Measurements from ENCODE around the gene MAP2K5. TPM values are rescaled to one million over a fixed set of nuclear protein-coding genes. Genes with fewer than 3 reads are reported as not detected.

Gene MAP2K5
- total and polyA plus RNA-seq, 9 of the 15 experiments (the other 6 are each of a cell fraction or from before 2014, with no cell fraction given) = 0.41 to 16.5 (median 7.5) TPM

DNA sequence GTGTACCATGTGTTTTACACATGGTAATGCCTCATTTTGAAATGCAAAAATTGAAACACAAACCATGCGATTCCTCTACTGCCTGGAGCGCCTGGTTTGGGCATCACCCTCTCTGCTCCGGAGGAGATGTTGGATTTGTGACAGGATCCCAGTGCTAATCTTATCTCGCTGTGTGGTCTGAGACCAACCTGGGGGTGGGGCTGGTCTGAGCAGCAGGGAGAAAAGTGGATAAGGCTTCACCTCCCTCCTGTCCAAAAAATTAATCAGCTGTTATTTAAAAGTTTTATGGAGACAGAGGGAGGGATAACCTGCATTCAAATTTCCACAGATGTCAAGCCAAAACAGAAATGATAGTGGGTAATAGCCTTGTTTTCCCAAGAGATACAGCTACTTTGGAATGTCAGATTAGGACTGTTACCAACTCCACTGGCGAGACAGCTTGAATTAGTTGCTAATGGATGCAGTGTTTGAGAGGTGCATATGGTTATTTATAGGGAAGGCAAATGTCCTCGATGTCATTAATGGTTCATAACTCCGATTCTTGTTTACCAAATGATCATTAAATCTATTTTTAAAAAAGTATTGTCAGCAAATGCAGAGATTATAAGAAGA is 228.8 kb downstream of the MAP2K5 start:
- Histone ChIP-seq H3K4me1 (replicated peaks in 1 of 2; ENCODE audit: control insufficient read depth in 2 of 2, insufficient read depth in 2 of 2, low read length in 2 of 2) (peaks cover 3 to 10% of the 10 kb centered on the region in 2 experiments; a peak in 4 of 5 replicates), H3K79me2 (ENCODE audit: control insufficient read depth, insufficient read depth, low read length) (no peaks in the 10 kb centered on the region), H3K9me1 (ENCODE audit: control insufficient read depth, insufficient read depth, low read length) (no peaks in the 10 kb centered on the region), H3K9me3 (replicated peaks; ENCODE audit: control insufficient read depth, insufficient read depth, low read depth, low read length) (no peaks in the 10 kb centered on the region), H2AFZ (ENCODE audit: low read depth, low read length) (no peak overlapping the region), H3K27me3 (ENCODE audit: control insufficient read depth in 2 of 2, insufficient read depth in 2 of 2, low read length in 2 of 2) (no peaks in the 10 kb centered on the region), H3K9ac (ENCODE audit: insufficient read depth in 1 of 2, low read depth in 2 of 2, low read length in 2 of 2) (no peak overlapping the region), H3K36me3 (ENCODE audit: control insufficient read depth, insufficient read depth, low read length) (no peaks in the 10 kb centered on the region), H3K4me2 (ENCODE audit: insufficient read depth, low read length) (no peak overlapping the region), H4K20me1 (replicated peaks; ENCODE audit: control insufficient read depth, insufficient read depth, low read length) (no peaks in the 10 kb centered on the region), H3K27ac (ENCODE audit: extremely low read depth, low read depth, low read length) (no peak overlapping the region), H3K4me3 (no peak overlapping the region)
- DNase-seq (ENCODE audit: extremely low read depth in 1 of 4, low spot score in 3 of 4) (peak; percentile 42 to 54 (median 48)), ATAC-seq (peak; percentile 65; the same call in 2 of the 3 replicates), FAIRE-seq (peak; percentile 29)
- BruUV-seq (replicated peaks) = no TSS peak
- ChIA-PET CTCF (ENCODE audit: low intra/inter-chr PET ratio) (no interaction called here), POLR2A (interaction anchor here (0.9 kb wide), 1 partner anchor 9 kb away, joined by 3 read pairs; no protein-coding TSS in a partner anchor)
- intact Hi-C loops (cut with micrococcal nuclease) = no loop called here
- WGBS (ENCODE audit: insufficient coverage, low coverage, missing lambda C conversion rate) = 31% methylated on average over 7 of the region's 7 CpGs
- in situ Hi-C loops (cut with MboI) = no loop called here
- TF ChIP-seq ZNF134 (CRISPR knock-in tag; conservative IDR thresholded peaks at IDR 0.05) = peak; percentile 80
- TF ChIP-seq, protein P1, sequence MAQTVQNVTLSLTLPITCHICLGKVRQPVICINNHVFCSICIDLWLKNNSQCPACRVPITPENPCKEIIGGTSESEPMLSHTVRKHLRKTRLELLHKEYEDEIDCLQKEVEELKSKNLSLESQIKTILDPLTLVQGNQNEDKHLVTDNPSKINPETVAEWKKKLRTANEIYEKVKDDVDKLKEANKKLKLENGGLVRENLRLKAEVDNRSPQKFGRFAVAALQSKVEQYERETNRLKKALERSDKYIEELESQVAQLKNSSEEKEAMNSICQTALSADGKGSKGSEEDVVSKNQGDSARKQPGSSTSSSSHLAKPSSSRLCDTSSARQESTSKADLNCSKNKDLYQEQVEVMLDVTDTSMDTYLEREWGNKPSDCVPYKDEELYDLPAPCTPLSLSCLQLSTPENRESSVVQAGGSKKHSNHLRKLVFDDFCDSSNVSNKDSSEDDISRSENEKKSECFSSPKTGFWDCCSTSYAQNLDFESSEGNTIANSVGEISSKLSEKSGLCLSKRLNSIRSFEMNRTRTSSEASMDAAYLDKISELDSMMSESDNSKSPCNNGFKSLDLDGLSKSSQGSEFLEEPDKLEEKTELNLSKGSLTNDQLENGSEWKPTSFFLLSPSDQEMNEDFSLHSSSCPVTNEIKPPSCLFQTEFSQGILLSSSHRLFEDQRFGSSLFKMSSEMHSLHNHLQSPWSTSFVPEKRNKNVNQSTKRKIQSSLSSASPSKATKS (CRISPR knock-in tag; IDR thresholded peaks at IDR 0.05) = no peak
- no peak for TF ChIP-seq NONO (IDR thresholded peaks at IDR 0.05; ENCODE audit: low read depth in 2 of 2, low read length in 1 of 2)
- peak; percentile 54 for TF ChIP-seq DACH1 (IDR thresholded peaks at IDR 0.05; ENCODE audit: partially characterized antibody)
- TF ChIP-seq ZNF175 (CRISPR knock-in tag; IDR thresholded peaks at IDR 0.05; ENCODE audit: low read depth) = no peak
- TF ChIP-seq ZNF212 (CRISPR knock-in tag; IDR thresholded peaks at IDR 0.05) = no peak
- TF ChIP-seq, protein P2, sequence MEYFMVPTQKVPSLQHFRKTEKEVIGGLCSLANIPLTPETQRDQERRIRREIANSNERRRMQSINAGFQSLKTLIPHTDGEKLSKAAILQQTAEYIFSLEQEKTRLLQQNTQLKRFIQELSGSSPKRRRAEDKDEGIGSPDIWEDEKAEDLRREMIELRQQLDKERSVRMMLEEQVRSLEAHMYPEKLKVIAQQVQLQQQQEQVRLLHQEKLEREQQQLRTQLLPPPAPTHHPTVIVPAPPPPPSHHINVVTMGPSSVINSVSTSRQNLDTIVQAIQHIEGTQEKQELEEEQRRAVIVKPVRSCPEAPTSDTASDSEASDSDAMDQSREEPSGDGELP (CRISPR knock-in tag; IDR thresholded peaks at IDR 0.05; ENCODE audit: borderline replicate concordance) = 0 out of 2 replicates have a peak, but pooled peaks have one; percentile 20
- TF ChIP-seq, protein P3, sequence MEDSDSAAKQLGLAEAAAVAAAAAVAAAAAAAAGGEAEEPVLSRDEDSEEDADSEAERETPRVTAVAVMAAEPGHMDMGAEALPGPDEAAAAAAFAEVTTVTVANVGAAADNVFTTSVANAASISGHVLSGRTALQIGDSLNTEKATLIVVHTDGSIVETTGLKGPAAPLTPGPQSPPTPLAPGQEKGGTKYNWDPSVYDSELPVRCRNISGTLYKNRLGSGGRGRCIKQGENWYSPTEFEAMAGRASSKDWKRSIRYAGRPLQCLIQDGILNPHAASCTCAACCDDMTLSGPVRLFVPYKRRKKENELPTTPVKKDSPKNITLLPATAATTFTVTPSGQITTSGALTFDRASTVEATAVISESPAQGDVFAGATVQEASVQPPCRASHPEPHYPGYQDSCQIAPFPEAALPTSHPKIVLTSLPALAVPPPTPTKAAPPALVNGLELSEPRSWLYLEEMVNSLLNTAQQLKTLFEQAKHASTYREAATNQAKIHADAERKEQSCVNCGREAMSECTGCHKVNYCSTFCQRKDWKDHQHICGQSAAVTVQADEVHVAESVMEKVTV (CRISPR knock-in tag; IDR thresholded peaks at IDR 0.05) = no peak
